ENCODE results near the gene RAB3IP. TPM values are rescaled to one million over a fixed set of nuclear protein-coding genes. Genes with fewer than 3 reads are reported as not detected.

The RAB3IP gene, protein sequence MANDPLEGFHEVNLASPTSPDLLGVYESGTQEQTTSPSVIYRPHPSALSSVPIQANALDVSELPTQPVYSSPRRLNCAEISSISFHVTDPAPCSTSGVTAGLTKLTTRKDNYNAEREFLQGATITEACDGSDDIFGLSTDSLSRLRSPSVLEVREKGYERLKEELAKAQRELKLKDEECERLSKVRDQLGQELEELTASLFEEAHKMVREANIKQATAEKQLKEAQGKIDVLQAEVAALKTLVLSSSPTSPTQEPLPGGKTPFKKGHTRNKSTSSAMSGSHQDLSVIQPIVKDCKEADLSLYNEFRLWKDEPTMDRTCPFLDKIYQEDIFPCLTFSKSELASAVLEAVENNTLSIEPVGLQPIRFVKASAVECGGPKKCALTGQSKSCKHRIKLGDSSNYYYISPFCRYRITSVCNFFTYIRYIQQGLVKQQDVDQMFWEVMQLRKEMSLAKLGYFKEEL
- 10 to 100 TPM; 26.5 to 61.9 (median 49.9) TPM for polyA plus RNA-seq
- long read RNA-seq, donor 1, full-length matches to known transcripts, result 15 of 22 reads
- long read RNA-seq, donor 1, partial matches to known transcripts, result 7 of 22 reads
- long read RNA-seq, donor 1, other reads (novel, unspliced or antisense), result 0 of 22 reads
- long read RNA-seq, donor 2, full-length matches to known transcripts, result 7 of 7 reads
- long read RNA-seq, donor 2, partial matches to known transcripts, result 0 of 7 reads
- long read RNA-seq, donor 2, other reads (novel, unspliced or antisense), result 0 of 7 reads
- long read RNA-seq, donor 3, full-length matches to known transcripts, result 5 of 22 reads
- long read RNA-seq, donor 3, partial matches to known transcripts, result 17 of 22 reads
- long read RNA-seq, donor 3, other reads (novel, unspliced or antisense), result 0 of 22 reads
- long read RNA-seq, donor 4, result 0 reads
- long read RNA-seq, donor 5, partial matches to known transcripts, result 0 of 1 reads
- long read RNA-seq, donor 5, other reads (novel, unspliced or antisense), result 0 of 1 reads
- long read RNA-seq, donor 6, full-length matches to known transcripts, result 10 of 10 reads
- long read RNA-seq, donor 6, partial matches to known transcripts, result 0 of 10 reads
- long read RNA-seq, donor 6, other reads (novel, unspliced or antisense), result 0 of 10 reads
- long read RNA-seq, donor 7, result 0 reads
- long read RNA-seq, donor 8, result 0 reads
- long read RNA-seq, donor 9, full-length matches to known transcripts, result 3 of 3 reads
- long read RNA-seq, donor 9, partial matches to known transcripts, result 0 of 3 reads
- long read RNA-seq, donor 9, other reads (novel, unspliced or antisense), result 0 of 3 reads
- long read RNA-seq, donor 10, partial matches to known transcripts, result 0 of 4 reads
- long read RNA-seq, donor 10, other reads (novel, unspliced or antisense), result 0 of 4 reads

GRCh38 chr12:69738351-69739286, at the start of gene RAB3IP:
Gene RAB3IP, plus strand, starts transcription at chr12:69738860. Its CDS starts 16,549 bp downstream, at chr12:69755409.
- no peaks in the 10 kb centered on the region for H3K9me3 ChIP-seq (ENCODE audit: control insufficient read depth in 2 of 2, insufficient read depth in 1 of 2, low read depth in 1 of 2, low read length in 1 of 2)
- DNase-seq, result peak; percentile 90 to 95
- no peaks in the 10 kb centered on the region for H3K27me3 ChIP-seq (ENCODE audit: control insufficient read depth in 3 of 3, insufficient read depth in 3 of 3, low read length in 3 of 3)
- no peaks in the 10 kb centered on the region for H3K4me1 ChIP-seq (ENCODE audit: control insufficient read depth in 3 of 3, insufficient read depth in 2 of 3, low read depth in 1 of 3, low read length in 2 of 3)
- WGBS, 3 donors, result 0 to 1% (median 1%) methylated on average over 58 to 110 of the region's 110 CpGs
- no peaks in the 10 kb centered on the region for H3K36me3 ChIP-seq (ENCODE audit: control insufficient read depth in 3 of 3, insufficient read depth in 2 of 3, low read depth in 1 of 3, low read length in 3 of 3)
- no peak for FAIRE-seq
- peak within 1 kb of the TSS; percentile 90 to 99 (median 97) for H3K27ac ChIP-seq (ENCODE audit: low read depth in 1 of 3, low read length in 2 of 3)
- H3K4me3 ChIP-seq (ENCODE audit: low read depth in 1 of 3, low read length in 3 of 3), result peak within 1 kb of the TSS; percentile 79 to 92 (median 90)

GRCh38 chr12:69689638-69690037, 49.0 kb upstream of the RAB3IP start:
- no peak for DNase-seq
- H3K4me3 ChIP-seq (ENCODE audit: low read depth in 1 of 3, low read length in 3 of 3), result no peak overlapping the region
- H3K36me3 ChIP-seq (ENCODE audit: control insufficient read depth in 3 of 3, insufficient read depth in 2 of 3, low read depth in 1 of 3, low read length in 3 of 3), result no peaks in the 10 kb centered on the region
- H3K27ac ChIP-seq (ENCODE audit: low read depth in 1 of 3, low read length in 2 of 3), result no peak overlapping the region
- WGBS, 3 donors, result 56 to 70% (median 65%) methylated on average over 2 of the region's 2 CpGs
- no peak for FAIRE-seq
- H3K9me3 ChIP-seq (ENCODE audit: control insufficient read depth in 2 of 2, insufficient read depth in 1 of 2, low read depth in 1 of 2, low read length in 1 of 2), result no peaks in the 10 kb centered on the region
- H3K4me1 ChIP-seq (ENCODE audit: control insufficient read depth in 3 of 3, insufficient read depth in 2 of 3, low read depth in 1 of 3, low read length in 2 of 3), result peaks cover 0 to 19% (median 0%) of the 10 kb centered on the region in 3 donors
- H3K27me3 ChIP-seq (ENCODE audit: control insufficient read depth in 3 of 3, insufficient read depth in 3 of 3, low read length in 3 of 3), result no peaks in the 10 kb centered on the region

- no peaks in the 10 kb centered on the region for H3K27me3 ChIP-seq (ENCODE audit: control insufficient read depth in 3 of 3, insufficient read depth in 3 of 3, low read length in 3 of 3)
- no peaks in the 10 kb centered on the region for H3K36me3 ChIP-seq (ENCODE audit: control insufficient read depth in 3 of 3, insufficient read depth in 2 of 3, low read depth in 1 of 3, low read length in 3 of 3)
- no peak overlapping the region for H3K4me3 ChIP-seq (ENCODE audit: low read depth in 1 of 3, low read length in 3 of 3)
- H3K27ac ChIP-seq (ENCODE audit: low read depth in 1 of 3, low read length in 2 of 3), result no peak overlapping the region
- 53 to 70% (median 61%) methylated on average over 7 of the region's 7 CpGs for WGBS, 3 donors
- H3K9me3 ChIP-seq (ENCODE audit: control insufficient read depth in 2 of 2, insufficient read depth in 1 of 2, low read depth in 1 of 2, low read length in 1 of 2), result no peaks in the 10 kb centered on the region
- H3K4me1 ChIP-seq (ENCODE audit: control insufficient read depth in 3 of 3, insufficient read depth in 2 of 3, low read depth in 1 of 3, low read length in 2 of 3), result peaks cover 0 to 6% (median 0%) of the 10 kb centered on the region in 3 donors
- no peak for FAIRE-seq
- DNase-seq, result peak in 1 of 2 donors; percentile 29
Observed at GRCh38 chr12:69694123-69694522, 44.5 kb upstream of the RAB3IP start.

DNA sequence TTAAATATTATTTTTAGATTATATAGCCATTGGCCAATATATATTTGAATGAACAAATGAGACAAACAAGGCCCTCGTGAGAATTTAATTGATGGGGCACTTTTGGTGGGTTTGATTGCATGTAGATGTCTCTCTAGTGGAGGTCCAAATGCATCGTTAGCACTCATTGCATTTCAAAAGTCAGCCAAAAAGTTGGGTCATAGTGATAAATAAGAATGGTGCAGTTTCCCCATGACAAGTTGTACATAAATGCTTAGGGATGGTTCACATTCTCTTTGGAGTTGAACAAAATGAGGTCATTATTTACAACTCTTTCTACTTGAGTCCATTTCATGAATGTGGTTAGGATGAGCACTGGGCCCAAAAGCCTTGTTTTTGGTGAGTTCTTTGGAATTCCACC, 40.6 kb upstream of the RAB3IP start:
- no peak for DNase-seq
- no peaks in the 10 kb centered on the region for H3K4me1 ChIP-seq (ENCODE audit: control insufficient read depth in 3 of 3, insufficient read depth in 2 of 3, low read depth in 1 of 3, low read length in 2 of 3)
- no peaks in the 10 kb centered on the region for H3K27me3 ChIP-seq (ENCODE audit: control insufficient read depth in 3 of 3, insufficient read depth in 3 of 3, low read length in 3 of 3)
- no peaks in the 10 kb centered on the region for H3K9me3 ChIP-seq (ENCODE audit: control insufficient read depth in 2 of 2, insufficient read depth in 1 of 2, low read depth in 1 of 2, low read length in 1 of 2)
- WGBS, 3 donors, result 79 to 95% (median 85%) methylated on average over 2 of the region's 2 CpGs
- no peak for FAIRE-seq
- no peak overlapping the region for H3K27ac ChIP-seq (ENCODE audit: low read depth in 1 of 3, low read length in 2 of 3)
- no peak overlapping the region for H3K4me3 ChIP-seq (ENCODE audit: low read depth in 1 of 3, low read length in 3 of 3)
- H3K36me3 ChIP-seq (ENCODE audit: control insufficient read depth in 3 of 3, insufficient read depth in 2 of 3, low read depth in 1 of 3, low read length in 3 of 3), result no peaks in the 10 kb centered on the region

DNA sequence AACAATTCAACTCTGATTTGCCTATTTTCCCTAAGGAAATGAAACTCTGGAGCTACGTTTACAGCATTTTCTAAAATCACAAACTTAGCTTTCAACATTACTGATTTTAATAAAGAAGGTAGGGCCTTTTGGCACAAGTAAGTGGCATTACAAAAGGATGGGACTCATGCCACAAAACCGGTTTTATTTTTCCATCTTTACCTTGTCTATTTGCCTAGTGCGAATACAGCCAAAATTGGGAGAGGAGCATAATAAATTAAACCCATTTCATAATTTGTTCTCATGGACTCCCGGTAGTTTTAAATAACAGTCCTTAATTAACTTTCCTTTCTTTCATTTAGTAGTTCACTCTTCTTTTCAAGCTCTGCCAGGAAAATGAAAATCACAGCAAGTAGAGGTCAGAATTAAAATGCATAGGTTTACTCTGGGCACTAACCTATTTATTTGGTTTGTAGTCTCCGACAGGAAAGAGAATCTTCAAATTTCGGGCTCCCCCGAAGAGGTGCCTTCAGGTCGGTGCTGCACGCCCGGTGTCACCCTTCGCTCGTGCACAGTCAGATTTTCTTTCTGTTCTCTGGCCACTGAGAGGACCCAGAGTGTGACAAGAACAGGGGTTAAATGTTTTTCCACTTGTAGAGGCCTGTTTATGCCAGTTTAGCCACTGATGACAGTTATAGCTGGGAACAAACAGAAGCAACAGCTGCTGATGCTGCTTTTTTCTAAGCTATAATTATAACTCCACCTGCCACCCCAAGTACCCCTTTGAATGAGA, 39.7 kb upstream of the RAB3IP start, which contains the start of gene BEST3:
Gene BEST3 (minus strand): TSS at position 535 of the 772 bp plus-strand sequence. CDS start 1,505 bp downstream, outside the sequence.
- Histone ChIP-seq H3K27ac (ENCODE audit: low read depth in 1 of 3, low read length in 2 of 3) (no peak within 1 kb of the TSS), H3K4me1 (ENCODE audit: control insufficient read depth in 3 of 3, insufficient read depth in 2 of 3, low read depth in 1 of 3, low read length in 2 of 3) (no peaks in the 10 kb centered on the region), H3K27me3 (ENCODE audit: control insufficient read depth in 3 of 3, insufficient read depth in 3 of 3, low read length in 3 of 3) (no peaks in the 10 kb centered on the region), H3K9me3 (ENCODE audit: control insufficient read depth in 2 of 2, insufficient read depth in 1 of 2, low read depth in 1 of 2, low read length in 1 of 2) (no peaks in the 10 kb centered on the region), H3K4me3 (ENCODE audit: low read depth in 1 of 3, low read length in 3 of 3) (no peak within 1 kb of the TSS), H3K36me3 (ENCODE audit: control insufficient read depth in 3 of 3, insufficient read depth in 2 of 3, low read depth in 1 of 3, low read length in 3 of 3) (no peaks in the 10 kb centered on the region)
- DNase-seq (no peak), FAIRE-seq (no peak)
- 85 to 89% (median 89%) methylated on average over 12 of the region's 12 CpGs for WGBS, 3 donors

DNA sequence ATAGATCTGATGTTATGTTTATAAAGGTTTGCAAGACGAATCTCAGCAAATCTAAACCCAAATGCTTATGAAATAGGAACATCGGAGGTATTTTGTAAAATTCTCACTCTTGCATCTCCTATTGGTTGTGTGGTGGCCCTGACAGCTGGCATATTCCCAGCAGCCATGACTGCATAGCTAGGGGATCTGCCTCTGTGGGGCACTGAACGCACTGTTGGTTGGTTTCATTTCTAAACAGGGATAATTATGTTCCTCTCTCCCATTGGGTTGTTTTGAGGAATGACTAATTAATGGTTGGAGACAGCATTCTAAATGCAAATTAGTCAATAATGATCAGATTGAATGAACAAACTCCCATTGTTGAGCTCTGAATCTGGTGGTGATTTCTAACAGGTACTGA, 36.8 kb upstream of the RAB3IP start:
- Histone ChIP-seq H3K4me3 (ENCODE audit: low read depth in 1 of 3, low read length in 3 of 3) (no peak overlapping the region), H3K27ac (ENCODE audit: low read depth in 1 of 3, low read length in 2 of 3) (no peak overlapping the region), H3K4me1 (ENCODE audit: control insufficient read depth in 3 of 3, insufficient read depth in 2 of 3, low read depth in 1 of 3, low read length in 2 of 3) (no peaks in the 10 kb centered on the region), H3K36me3 (ENCODE audit: control insufficient read depth in 3 of 3, insufficient read depth in 2 of 3, low read depth in 1 of 3, low read length in 3 of 3) (no peaks in the 10 kb centered on the region), H3K27me3 (ENCODE audit: control insufficient read depth in 3 of 3, insufficient read depth in 3 of 3, low read length in 3 of 3) (no peaks in the 10 kb centered on the region), H3K9me3 (ENCODE audit: control insufficient read depth in 2 of 2, insufficient read depth in 1 of 2, low read depth in 1 of 2, low read length in 1 of 2) (no peaks in the 10 kb centered on the region)
- 85 to 86% (median 85%) methylated on average over 3 of the region's 3 CpGs for WGBS, 3 donors
- DNase-seq (no peak), FAIRE-seq (no peak)

- no peak overlapping the region for H3K4me3 ChIP-seq (ENCODE audit: low read depth in 1 of 3, low read length in 3 of 3)
- no peaks in the 10 kb centered on the region for H3K9me3 ChIP-seq (ENCODE audit: control insufficient read depth in 2 of 2, insufficient read depth in 1 of 2, low read depth in 1 of 2, low read length in 1 of 2)
- WGBS, 3 donors, result 50 to 92% (median 91%) methylated on average over 1 of the region's 1 CpG
- no peaks in the 10 kb centered on the region for H3K36me3 ChIP-seq (ENCODE audit: control insufficient read depth in 3 of 3, insufficient read depth in 2 of 3, low read depth in 1 of 3, low read length in 3 of 3)
- no peaks in the 10 kb centered on the region for H3K4me1 ChIP-seq (ENCODE audit: control insufficient read depth in 3 of 3, insufficient read depth in 2 of 3, low read depth in 1 of 3, low read length in 2 of 3)
- no peak overlapping the region for H3K27ac ChIP-seq (ENCODE audit: low read depth in 1 of 3, low read length in 2 of 3)
- no peak for FAIRE-seq
- no peak for DNase-seq
- no peaks in the 10 kb centered on the region for H3K27me3 ChIP-seq (ENCODE audit: control insufficient read depth in 3 of 3, insufficient read depth in 3 of 3, low read length in 3 of 3)
Observed at GRCh38 chr12:69703146-69703642, 35.5 kb upstream of the RAB3IP start.

All from small intestine (tissue), 16 donors.